CD14-positive monocyte (primary cell): Measurements from ENCODE around the gene GPD1. TPM values are rescaled to one million over a fixed set of nuclear protein-coding genes. Genes with fewer than 3 reads are reported as not detected.

Source experiments
- DNase-seq, 3 donors: peaks; one replicate each; pipeline ENCODE4 v3.0.0-alpha.2; 2011 to 2022
- H2AFZ ChIP-seq: 2 replicates; pipeline ENCODE4 v1.6.0; 2012; ENCODE audit warnings: mild to moderate bottlenecking, low read depth, low read length, inconsistent platforms; ENCODE audit not compliant: insufficient read depth, poor library complexity, severe bottlenecking
- H3K27ac ChIP-seq, 2 donors: 1 replicate in 1 of 2; 2 replicates in 1 of 2; pipeline ENCODE4 v1.5.1; 2012 to 2013; ENCODE audit warnings: low read length in 2 of 2, control low read depth in 1 of 2, inconsistent platforms in 1 of 2, low read depth in 1 of 2, mild to moderate bottlenecking in 1 of 2
- H3K27me3 ChIP-seq, 2 donors: one replicate each; pipeline versions ENCODE4 v1.6.0 to v1.6.1; 2011 to 2013; ENCODE audit warnings: low read length in 2 of 2; ENCODE audit not compliant: control insufficient read depth in 2 of 2, insufficient read depth in 2 of 2
- H3K36me3 ChIP-seq, 2 donors: replicated peaks in 1 of 2; 1 replicate in 1 of 2; 2 replicates in 1 of 2; pipeline versions ENCODE4 v1.5.1 to v1.6.1; 2012 to 2013; ENCODE audit warnings: low read length in 2 of 2, control low read depth in 1 of 2, inconsistent platforms in 1 of 2, mild to moderate bottlenecking in 1 of 2; ENCODE audit not compliant: insufficient read depth in 2 of 2, control insufficient read depth in 1 of 2
- H3K4me1 ChIP-seq, 2 donors: 1 replicate in 1 of 2; 2 replicates in 1 of 2; pipeline versions ENCODE4 v1.5.1 to v1.6.1; 2012 to 2013; ENCODE audit warnings: low read length in 2 of 2, control low read depth in 1 of 2, inconsistent platforms in 1 of 2, mild to moderate bottlenecking in 1 of 2, moderate library complexity in 1 of 2; ENCODE audit not compliant: insufficient read depth in 2 of 2, control insufficient read depth in 1 of 2
- H3K4me2 ChIP-seq: replicated peaks from 2 replicates; pipeline ENCODE3; 2012; ENCODE audit warnings: low read length, moderate library complexity, mild to moderate bottlenecking; ENCODE audit not compliant: poor library complexity, severe bottlenecking; ENCODE audit errors: extremely low read depth
- H3K4me3 ChIP-seq, 3 experiments: fragments of 200-600 bp in 1 of 3; sonication (generic) in 1 of 3; replicated peaks in 1 of 3; 1 replicate in 2 of 3; 2 replicates in 1 of 3; pipeline ENCODE4 v1.5.1; 2011 to 2013; ENCODE audit warnings: low read length in 3 of 3, mild to moderate bottlenecking in 3 of 3, control low read depth in 2 of 3, low read depth in 2 of 3, inconsistent platforms in 1 of 3, moderate library complexity in 1 of 3
- H3K79me2 ChIP-seq: 2 replicates; pipeline ENCODE4 v1.6.0; 2012; ENCODE audit warnings: mild to moderate bottlenecking, control low read depth, inconsistent platforms, low read length, moderate library complexity; ENCODE audit not compliant: insufficient read depth
- H3K9ac ChIP-seq: 2 replicates; pipeline ENCODE4 v1.6.0; 2017; ENCODE audit warnings: low read length, mild to moderate bottlenecking; ENCODE audit not compliant: insufficient read depth, poor library complexity, severe bottlenecking
- H3K9me3 ChIP-seq, 2 donors: replicated peaks in 1 of 2; 1 replicate in 1 of 2; 2 replicates in 1 of 2; pipeline versions ENCODE4 v1.5.1 to v1.6.1; 2012 to 2013; ENCODE audit warnings: low read length in 2 of 2, control low read depth in 1 of 2; ENCODE audit not compliant: control insufficient read depth in 1 of 2, insufficient read depth in 1 of 2
- H4K20me1 ChIP-seq: 2 replicates; pipeline ENCODE4 v1.6.0; 2012; ENCODE audit warnings: mild to moderate bottlenecking, low read length, control low read depth, moderate library complexity; ENCODE audit not compliant: insufficient read depth
- H3K27ac Mint-ChIP-seq, 7 donors: one replicate each; pipeline ENCODE4 v1.8.0; 2020; ENCODE audit warnings: mild to moderate bottlenecking in 7 of 7, mixed read lengths in 7 of 7, moderate library complexity in 6 of 7, inconsistent platforms in 2 of 7
- H3K27me3 Mint-ChIP-seq, 3 donors: one replicate each; pipeline ENCODE4 v1.8.0; 2021 to 2022; ENCODE audit warnings: low read depth in 3 of 3, mild to moderate bottlenecking in 3 of 3, mixed read lengths in 3 of 3, moderate library complexity in 3 of 3, inconsistent platforms in 1 of 3
- H3K36me3 Mint-ChIP-seq, 2 donors: one replicate each; pipeline ENCODE4 v1.8.0; 2020; ENCODE audit warnings: mixed read lengths in 2 of 2, inconsistent platforms in 1 of 2, mild to moderate bottlenecking in 1 of 2
- H3K4me1 Mint-ChIP-seq: one replicate; pipeline ENCODE4 v1.8.0; 2020; ENCODE audit warnings: mild to moderate bottlenecking, mixed read lengths
- H3K4me3 Mint-ChIP-seq, 2 donors: one replicate each; pipeline ENCODE4 v1.8.0; 2020; ENCODE audit warnings: mild to moderate bottlenecking in 2 of 2, mixed read lengths in 2 of 2, moderate library complexity in 1 of 2
- H3K9me3 Mint-ChIP-seq, 7 donors: one replicate each; pipeline ENCODE4 v1.8.0; 2020 to 2022; ENCODE audit warnings: mixed read lengths in 7 of 7, mild to moderate bottlenecking in 6 of 7, moderate library complexity in 6 of 7, inconsistent platforms in 2 of 7
- CTCF ChIP-seq: fragments of 200-600 bp; IDR thresholded peaks from one replicate; pipeline ENCODE4 v1.8.0; 2022; ENCODE audit warnings: antibody characterized with exemption, mild to moderate bottlenecking
- WGBS: methylation state at CpG from one replicate; pipeline ENCODE4 v1.1.5; 2013; ENCODE audit warnings: missing lambda C conversion rate; ENCODE audit not compliant: insufficient coverage; 5-methylcytosine and 5-hydroxymethylcytosine counted together
- intact Hi-C, 2 donors: fragments of 100-400 bp; cut with micrococcal nuclease; formaldehyde crosslinking; loops; one replicate each; pipeline versions ENCODE4 v1.15.0 to v1.15.1; 2023
- polyA plus RNA-seq, 3 donors: library from polyadenylated mRNA; depleted of rRNA in 1 of 3; unstranded in 2 of 3; stranded (reverse) in 1 of 3; fragments of 300-500 nt in 2 of 3; fragments of >200 nt in 1 of 3; fragmentation: Illumina TruSeq in 2 of 3; gene quantifications; 1 replicate in 2 of 3; 2 replicates in 1 of 3; pipeline ENCODE4 v1.2.3, GENCODE V29; 2012 to 2021

GPD1 gene
- polyA plus RNA-seq, 3 donors, result 0.08 TPM; not detected in 2

GRCh38 chr12:50112456-50113218 is 8.8 kb downstream of the GPD1 start:
- H3K9me3 ChIP-seq, result no peaks in the 10 kb centered on the region
- H3K4me1 ChIP-seq, result peaks cover 16 to 23% of the 10 kb centered on the region in 2 donors
- 5% methylated on average over 17 of the region's 26 CpGs for whole genome bisulfite sequencing
- peaks cover 35% of the 10 kb centered on the region for H4K20me1 ChIP-seq
- peak overlapping the region; percentile 67 to 87 (median 82) for H3K4me3 ChIP-seq
- peaks cover 0 to 6% (median 0%) of the 10 kb centered on the region in 3 donors for H3K27me3 Mint-ChIP-seq
- peak overlapping the region; percentile 77 for H3K4me2 ChIP-seq
- peaks cover 51% of the 10 kb centered on the region for H3K79me2 ChIP-seq
- H3K36me3 Mint-ChIP-seq, result peaks cover 20 to 34% of the 10 kb centered on the region in 2 donors
- H3K27ac ChIP-seq, result peak overlapping the region; percentile 98
- H3K4me1 Mint-ChIP-seq, result peaks cover 26% of the 10 kb centered on the region
- peak overlapping the region; percentile 98 to 99 for H3K4me3 Mint-ChIP-seq
- no peak for TF ChIP-seq CTCF
- peak overlapping the region; percentile 98 to 100 (median 99) for H3K27ac Mint-ChIP-seq
- intact Hi-C loops, result loop anchor here (2.0 to 5.0 kb wide), 2 partner anchors 55 to 62 kb away; partner anchors contain the start of gene CERS5 (in 1 of the 2)
- peak overlapping the region; percentile 81 for H2AFZ ChIP-seq
- peak in 2 of 3 donors; percentile 32 to 51 for DNase-seq
- H3K36me3 ChIP-seq, result peaks cover 14% of the 10 kb centered on the region in 2 donors
- no peaks in the 10 kb centered on the region for H3K9me3 Mint-ChIP-seq
- peak overlapping the region; percentile 96 for H3K9ac ChIP-seq
- no peaks in the 10 kb centered on the region for H3K27me3 ChIP-seq

- H3K27ac ChIP-seq, result no peak overlapping the region
- no peak for DNase-seq
- TF ChIP-seq CTCF, result no peak
- no peaks in the 10 kb centered on the region for H3K27me3 ChIP-seq
- intact Hi-C loops, result no loop called here
- H3K9me3 Mint-ChIP-seq, result no peaks in the 10 kb centered on the region
- H3K4me1 ChIP-seq, result peaks cover 9 to 10% of the 10 kb centered on the region in 2 donors
- no peak overlapping the region for H3K9ac ChIP-seq
- peaks cover 85% of the 10 kb centered on the region for H3K79me2 ChIP-seq
- H2AFZ ChIP-seq, result no peak overlapping the region
- H3K4me1 Mint-ChIP-seq, result peaks cover 14% of the 10 kb centered on the region
- peaks cover 80% of the 10 kb centered on the region for H4K20me1 ChIP-seq
- H3K9me3 ChIP-seq, result no peaks in the 10 kb centered on the region
- H3K36me3 Mint-ChIP-seq, result peaks cover 49 to 69% of the 10 kb centered on the region in 2 donors
- H3K27me3 Mint-ChIP-seq, result no peaks in the 10 kb centered on the region
- no peak overlapping the region for H3K4me2 ChIP-seq
- no peak overlapping the region for H3K4me3 Mint-ChIP-seq
- no peak overlapping the region for H3K4me3 ChIP-seq
- peaks cover 48 to 50% of the 10 kb centered on the region in 2 donors for H3K36me3 ChIP-seq
- H3K27ac Mint-ChIP-seq, result peak overlapping the region in 2 of 7 donors; percentile 56 to 65
- WGBS, result 100% methylated on average over 4 of the region's 6 CpGs
Observed at GRCh38 chr12:50117057-50117622, 13.3 kb downstream of the GPD1 start.
